ENCODE results near the gene C1orf74.

GRCh38 chr1:209803568-209803967 is 19.2 kb upstream of the C1orf74 start:
- TF ChIP-seq FOXM1 (IDR thresholded peaks at IDR 0.05; ENCODE audit: borderline replicate concordance) (no peak), FOXK2 (IDR thresholded peaks at IDR 0.05) (no peak), ZNF384 (IDR thresholded peaks at IDR 0.05) (no peak), HDGF (IDR thresholded peaks at IDR 0.05; ENCODE audit: borderline replicate concordance) (no peak), NFRKB (IDR thresholded peaks at IDR 0.05) (no peak), FOXA1 (IDR thresholded peaks at IDR 0.05) (no peak), SP1 (IDR thresholded peaks at IDR 0.05) (no peak), SUZ12 (IDR thresholded peaks at IDR 0.05) (no peak), ARNT (IDR thresholded peaks at IDR 0.05) (no peak), TARDBP (IDR thresholded peaks at IDR 0.05) (no peak), BHLHE40 (IDR thresholded peaks at IDR 0.05; ENCODE audit: borderline replicate concordance) (no peak)
